ENCODE results near the gene USH2A. TPM values are rescaled to one million over a fixed set of nuclear protein-coding genes. Genes with fewer than 3 reads are reported as not detected.

The USH2A gene
- polyA plus RNA-seq, 1 of the 3 experiments (the other 2 are of a cell fraction) = under 0.01 TPM

- Histone ChIP-seq H3K9ac (no peak overlapping the region), H3K27ac (ENCODE audit: low read depth in 2 of 2, low read length in 1 of 2) (peak overlapping the region; percentile 52 to 93)
- DNase-seq = peak; percentile 78
Measured at GRCh38 chr1:216456682-216457081, 33.4 kb upstream of the USH2A start.

GRCh38 chr1:216453777-216454176, 30.5 kb upstream of the USH2A start:
- no peaks in the 10 kb centered on the region for H4K20me1 ChIP-seq (ENCODE audit: insufficient read depth)

More at GRCh38 chr1:216456682-216457081, 33.4 kb upstream of the USH2A start:
- H3K4me2 ChIP-seq = peak overlapping the region; percentile 57
- no peaks in the 10 kb centered on the region for H4K20me1 ChIP-seq (ENCODE audit: insufficient read depth)
- no peaks in the 10 kb centered on the region for H3K9me3 ChIP-seq
- no peaks in the 10 kb centered on the region for H3K36me3 ChIP-seq (replicated peaks in 1 of 2; ENCODE audit: control insufficient read depth in 1 of 2, insufficient read depth in 2 of 2, low read length in 1 of 2)
- ChIA-PET CTCF (interaction anchor here (0.9 to 1.7 kb wide), 5 partner anchors 66 to 254 kb away, joined by 3 read pairs; no protein-coding TSS in a partner anchor), POLR2A (no interaction called here)
- WGBS (ENCODE audit: low lambda C conversion rate) = 1% methylated on average over 3 of the region's 3 CpGs
- H3F3A ChIP-seq (replicated peaks; ENCODE audit: insufficient read depth) = peaks cover 19% of the 10 kb centered on the region
- no peaks in the 10 kb centered on the region for H3K27me3 ChIP-seq (ENCODE audit: insufficient read depth)
- no peaks in the 10 kb centered on the region for H3K9me2 ChIP-seq
- H3K4me1 ChIP-seq (ENCODE audit: control insufficient read depth in 1 of 2, insufficient read depth in 2 of 2, low read depth in 1 of 2, low read length in 1 of 2) = peaks cover 10 to 18% of the 10 kb centered on the region in 2 experiments; a peak in 3 of 4 replicates
- H2AFZ ChIP-seq (ENCODE audit: low read depth) = peak overlapping the region; percentile 76
- H3K79me2 ChIP-seq (ENCODE audit: insufficient read depth) = no peaks in the 10 kb centered on the region
- no peak for TF ChIP-seq GABPA (IDR thresholded peaks at IDR 0.05; ENCODE audit: low read depth)
- TF ChIP-seq NFIC (IDR thresholded peaks at IDR 0.05; ENCODE audit: borderline replicate concordance) = peak; percentile 44; the same call in 1 of the 2 replicates
- TF ChIP-seq FOSL2 (IDR thresholded peaks at IDR 0.05; ENCODE audit: borderline replicate concordance, low read depth) = peak; percentile 69; the same call in 1 of the 2 replicates
- TF ChIP-seq RAD21 (IDR thresholded peaks at IDR 0.05; ENCODE audit: low read length) = peak; percentile 23; the same call in 1 of the 2 replicates
- no peak for TF ChIP-seq NRF1 (IDR thresholded peaks at IDR 0.05; ENCODE audit: low read depth, low read length)
- 0 out of 2 replicates have a peak, but pooled peaks have one; percentile 43 for TF ChIP-seq TEAD4 (IDR thresholded peaks at IDR 0.05; ENCODE audit: borderline replicate concordance, insufficient read depth)
- no peak for TF ChIP-seq CTCF (IDR thresholded peaks at IDR 0.05)
- TF ChIP-seq CHD2 (IDR thresholded peaks at IDR 0.05; ENCODE audit: low read length, partially characterized antibody) = no peak
- peak; percentile 67 for TF ChIP-seq TCF12 (IDR thresholded peaks at IDR 0.05)
- no peak for TF ChIP-seq SMC3 (IDR thresholded peaks at IDR 0.05; ENCODE audit: low read depth, low read length)
- peak; percentile 67 for TF ChIP-seq JUND (IDR thresholded peaks at IDR 0.05)
- TF ChIP-seq FOXJ3 (CRISPR knock-in tag; IDR thresholded peaks at IDR 0.05) = peak; percentile 72; the same call in 1 of the 2 replicates
- peak in 1 of 2 experiments; percentile 85; a peak in 3 of 4 replicates for TF ChIP-seq EP300 (IDR thresholded peaks at IDR 0.05; ENCODE audit: borderline replicate concordance in 1 of 2, low read depth in 1 of 2, low read length in 1 of 2)
- TF ChIP-seq FOXM1 (IDR thresholded peaks at IDR 0.05; ENCODE audit: low read depth) = 0 out of 2 replicates have a peak, but pooled peaks have one; percentile 30
- TF ChIP-seq EZH2phosphoT487 (IDR thresholded peaks at IDR 0.05; ENCODE audit: borderline replicate concordance, low read depth) = no peak
- no peak for TF ChIP-seq SIN3A (IDR thresholded peaks at IDR 0.05; ENCODE audit: borderline replicate concordance, low read depth, low read length)
- H3K4me3 ChIP-seq (ENCODE audit: low read depth in 2 of 2, low read length in 1 of 2) = no peak overlapping the region

More at GRCh38 chr1:216453777-216454176, 30.5 kb upstream of the USH2A start:
- Histone ChIP-seq H3K4me3 (ENCODE audit: low read depth in 2 of 2, low read length in 1 of 2) (no peak overlapping the region), H3K9me2 (no peaks in the 10 kb centered on the region), H3K36me3 (replicated peaks in 1 of 2; ENCODE audit: control insufficient read depth in 1 of 2, insufficient read depth in 2 of 2, low read length in 1 of 2) (no peaks in the 10 kb centered on the region), H3K4me1 (ENCODE audit: control insufficient read depth in 1 of 2, insufficient read depth in 2 of 2, low read depth in 1 of 2, low read length in 1 of 2) (peaks cover 8 to 17% of the 10 kb centered on the region in 2 experiments; a peak in 3 of 4 replicates), H3K9me3 (no peaks in the 10 kb centered on the region), H3K9ac (no peak overlapping the region), H3F3A (replicated peaks; ENCODE audit: insufficient read depth) (peaks cover 15% of the 10 kb centered on the region), H3K27ac (ENCODE audit: low read depth in 2 of 2, low read length in 1 of 2) (peak overlapping the region in 1 of 2 experiments; percentile 39; a peak in 1 of 4 replicates), H3K79me2 (ENCODE audit: insufficient read depth) (no peaks in the 10 kb centered on the region), H2AFZ (ENCODE audit: low read depth) (no peak overlapping the region), H3K27me3 (ENCODE audit: insufficient read depth) (no peaks in the 10 kb centered on the region), H3K4me2 (no peak overlapping the region)
- DNase-seq = no peak
- CTCF ChIA-PET = no interaction called here
- TF ChIP-seq TAF1 (IDR thresholded peaks at IDR 0.05; ENCODE audit: borderline replicate concordance, low read depth, low read length) (no peak), MXI1 (IDR thresholded peaks at IDR 0.05; ENCODE audit: low read depth, low read length) (no peak), USF2 (IDR thresholded peaks at IDR 0.05; ENCODE audit: borderline replicate concordance, low read depth, low read length) (no peak), RXRA (IDR thresholded peaks at IDR 0.05; ENCODE audit: borderline replicate concordance, low read depth) (no peak), GATA2 (CRISPR knock-in tag; IDR thresholded peaks at IDR 0.05) (peak; percentile 42), SIN3A (IDR thresholded peaks at IDR 0.05; ENCODE audit: borderline replicate concordance, low read depth, low read length) (no peak), EP300 (IDR thresholded peaks at IDR 0.05; ENCODE audit: borderline replicate concordance in 1 of 2, low read depth in 1 of 2, low read length in 1 of 2) (peak in 1 of 2 experiments; percentile 78; a peak in 2 of 4 replicates), FOXM1 (IDR thresholded peaks at IDR 0.05; ENCODE audit: low read depth) (no peak), TCF12 (IDR thresholded peaks at IDR 0.05) (no peak)
- 39% methylated on average over 2 of the region's 2 CpGs for WGBS (ENCODE audit: low lambda C conversion rate)
- POLR2A ChIA-PET = no interaction called here
